Small intestine (tissue), 7 donors: ENCODE measurements around the gene TSEN54. TPM values are rescaled to one million over a fixed set of nuclear protein-coding genes. Genes with fewer than 3 reads are reported as not detected.
A peak's percentile ranks its signal among the peaks of the same experiment; 100 is the strongest.
"Not testable (repeated sequence)": the region's sequence is repeated elsewhere in the genome, so short reads cannot be mapped to it uniquely, and the experiment has no call there.

Experiments
- DNase-seq, 2 donors: peaks; one replicate each; pipeline versions ENCODE4 v3.0.0 to v3.0.0-alpha.2; 2013
- FAIRE-seq: peaks from 2 replicates; lab custom pipeline; 2012; peaks lifted over from hg19 to GRCh38; lab: Jason Lieb, UNC
- H3K27ac ChIP-seq, 3 donors: one replicate each; pipeline ENCODE4 v1.5.1; 2013; ENCODE audit warnings: low read length in 2 of 3, mild to moderate bottlenecking in 2 of 3, control low read depth in 1 of 3, inconsistent platforms in 1 of 3, low read depth in 1 of 3, moderate library complexity in 1 of 3
- H3K27me3 ChIP-seq, 3 donors: one replicate each; pipeline ENCODE4 v1.6.1; 2013; ENCODE audit warnings: low read length in 3 of 3, inconsistent platforms in 1 of 3; ENCODE audit not compliant: control insufficient read depth in 3 of 3, insufficient read depth in 3 of 3
- H3K36me3 ChIP-seq, 3 donors: one replicate each; pipeline ENCODE4 v1.6.1; 2013; ENCODE audit warnings: low read length in 3 of 3, inconsistent platforms in 1 of 3, low read depth in 1 of 3, mild to moderate bottlenecking in 1 of 3, moderate library complexity in 1 of 3; ENCODE audit not compliant: control insufficient read depth in 3 of 3, insufficient read depth in 2 of 3
- H3K4me1 ChIP-seq, 3 donors: one replicate each; pipeline ENCODE4 v1.6.1; 2013; ENCODE audit warnings: low read length in 2 of 3, inconsistent platforms in 1 of 3, low read depth in 1 of 3, mild to moderate bottlenecking in 1 of 3, moderate library complexity in 1 of 3; ENCODE audit not compliant: control insufficient read depth in 3 of 3, insufficient read depth in 2 of 3
- H3K4me3 ChIP-seq, 3 donors: one replicate each; pipeline ENCODE4 v1.5.1; 2013; ENCODE audit warnings: low read length in 3 of 3, control low read depth in 1 of 3, inconsistent platforms in 1 of 3, low read depth in 1 of 3, mild to moderate bottlenecking in 1 of 3, moderate library complexity in 1 of 3
- H3K9me3 ChIP-seq, 2 donors: one replicate each; pipeline ENCODE4 v1.6.1; 2013; ENCODE audit warnings: low read depth in 1 of 2, low read length in 1 of 2; ENCODE audit not compliant: control insufficient read depth in 2 of 2, insufficient read depth in 1 of 2
- WGBS, 3 donors: extraction: QIAGEN DNeasy Blood & Tissue Kit; methylation state at CpG; one replicate each; pipeline ENCODE4 v1.1.7; 2013; 5-methylcytosine and 5-hydroxymethylcytosine counted together
- polyA plus RNA-seq, 4 donors: library from polyadenylated mRNA; stranded (reverse) in 3 of 4; unstranded in 1 of 4; fragments of 200-250 nt in 3 of 4; fragments of 120-200 nt in 1 of 4; gene quantifications; one replicate each; pipeline versions ENCODE4 v1.2.1 to v1.2.3, GENCODE V29; 2013
- donor health status: healthy with polysubstance abuse.
- donor health status: control.
- donor health status: control.
- donor health status: Bipolar disorder and iron deficiency.
- donor health status: healthy.

Gene TSEN54
- polyA plus RNA-seq, 4 donors: 35.5 to 91.1 (median 69.4) TPM

- Histone ChIP-seq H3K27me3 (no peaks in the 10 kb centered on the region), H3K4me3 (no peak overlapping the region), H3K4me1 (peaks cover 0 to 31% (median 0%) of the 10 kb centered on the region in 3 donors), H3K36me3 (peaks cover 3 to 74% (median 7%) of the 10 kb centered on the region in 3 donors), H3K27ac (peak overlapping the region in 2 of 3 donors; percentile 39 to 74), H3K9me3 (no peaks in the 10 kb centered on the region)
- DNase-seq (no peak), FAIRE-seq (no peak)
- WGBS, 3 donors: 71 to 92% (median 81%) methylated on average over 11 to 13 of the region's 13 CpGs
Observed at GRCh38 chr17:75475144-75475835, 41.0 kb upstream of the TSEN54 start.

DNA sequence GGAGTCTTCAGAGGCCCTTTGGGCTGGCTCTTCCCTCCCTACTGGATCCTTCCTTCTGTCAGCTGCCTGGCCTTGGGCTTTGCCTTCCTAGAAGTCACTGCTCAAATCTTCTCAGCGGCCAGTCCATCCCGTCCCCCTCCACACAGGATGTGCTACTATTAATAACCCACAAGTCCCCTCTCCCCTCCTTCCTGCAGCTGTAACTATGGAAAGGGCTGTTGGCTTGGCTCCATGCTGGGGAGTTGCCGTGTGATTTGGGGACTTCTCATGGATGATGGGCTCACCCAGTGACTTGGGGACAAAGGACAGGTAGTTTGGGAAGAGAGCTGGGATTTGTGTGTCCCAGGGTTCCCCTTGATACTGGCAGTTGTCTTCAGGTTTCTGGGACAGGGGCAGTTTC is 40.5 kb upstream of the TSEN54 start:
- FAIRE-seq (no peak), DNase-seq (no peak)
- 60 to 80% (median 71%) methylated on average over 3 of the region's 3 CpGs for WGBS, 3 donors
- Histone ChIP-seq H3K36me3 (peaks cover 3 to 79% (median 7%) of the 10 kb centered on the region in 3 donors), H3K27ac (peak overlapping the region in 2 of 3 donors; percentile 39 to 74), H3K9me3 (no peaks in the 10 kb centered on the region), H3K27me3 (no peaks in the 10 kb centered on the region), H3K4me1 (peaks cover 0 to 37% (median 0%) of the 10 kb centered on the region in 3 donors), H3K4me3 (no peak overlapping the region)

DNA sequence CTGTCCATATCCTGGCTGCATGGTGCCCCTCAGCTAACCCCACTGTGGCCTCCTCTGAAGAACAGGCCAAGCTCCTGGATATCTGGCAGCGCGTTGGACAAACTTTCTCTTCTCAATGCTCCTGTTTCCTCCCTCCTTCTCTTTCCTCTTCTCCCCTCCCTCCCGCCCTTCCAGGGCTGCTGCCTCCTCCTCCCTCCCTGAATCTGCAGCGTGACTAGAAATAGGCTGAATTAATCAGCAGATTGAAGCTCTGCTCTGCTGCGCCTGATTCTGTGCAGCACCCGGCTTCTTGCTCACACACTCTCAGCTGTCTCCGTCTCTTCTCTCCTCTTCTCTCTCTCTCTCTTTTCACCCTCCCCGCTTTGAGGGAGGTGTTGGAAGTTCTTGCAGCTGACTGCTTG is 40.1 kb upstream of the TSEN54 start:
- Histone ChIP-seq H3K36me3 (peaks cover 3 to 83% (median 7%) of the 10 kb centered on the region in 3 donors), H3K9me3 (no peaks in the 10 kb centered on the region), H3K27ac (peak overlapping the region in 2 of 3 donors; percentile 39 to 74), H3K27me3 (no peaks in the 10 kb centered on the region), H3K4me3 (no peak overlapping the region), H3K4me1 (peaks cover 0 to 41% (median 0%) of the 10 kb centered on the region in 3 donors)
- DNase-seq: no peak
- FAIRE-seq: no peak
- 47 to 82% (median 74%) methylated on average over 8 of the region's 8 CpGs for WGBS, 3 donors

DNA sequence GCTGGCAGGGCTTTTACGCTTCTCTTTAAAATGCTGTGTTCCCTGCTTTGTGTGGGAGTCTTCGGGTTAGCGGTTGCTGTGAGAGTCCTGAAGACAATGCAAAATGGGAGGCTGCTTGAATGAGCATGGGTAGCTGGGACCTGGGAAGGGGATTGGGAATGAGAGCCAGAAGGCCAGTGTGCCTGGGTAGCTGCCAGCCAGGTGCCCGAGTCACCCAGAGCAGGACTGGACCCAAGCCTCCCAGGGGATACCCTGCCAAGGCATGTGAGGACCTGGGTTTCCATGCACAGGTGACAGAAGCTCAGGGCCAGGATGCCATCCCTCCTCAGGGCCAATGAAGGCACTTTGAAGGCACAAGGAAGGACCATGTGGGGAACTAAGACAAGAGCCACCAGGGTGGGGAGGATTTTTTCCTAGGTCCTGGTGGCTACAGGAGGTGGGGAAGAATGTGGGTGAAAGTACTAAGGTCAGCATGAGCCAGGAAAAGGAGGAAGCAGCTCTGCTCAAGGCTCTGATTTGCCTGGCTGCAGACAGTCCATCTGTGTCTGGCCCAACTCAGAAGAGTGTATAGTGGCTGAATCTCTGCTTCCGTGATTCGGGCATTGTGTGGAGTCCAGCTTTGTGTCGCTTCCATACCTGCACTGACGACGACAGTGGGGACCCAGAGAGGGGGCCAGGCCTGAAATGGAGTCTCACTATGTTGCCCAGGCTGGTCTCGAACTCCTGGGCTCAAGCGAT is 39.4 kb upstream of the TSEN54 start:
- peak overlapping the region; percentile 17 to 24 (median 22) for H3K27ac ChIP-seq
- peak; percentile 40 to 62 for DNase-seq
- 51 to 62% (median 57%) methylated on average over 11 of the region's 11 CpGs for WGBS, 3 donors
- H3K27me3 ChIP-seq: no peaks in the 10 kb centered on the region
- H3K36me3 ChIP-seq: peaks cover 3 to 83% (median 5%) of the 10 kb centered on the region in 3 donors
- peaks cover 0 to 47% (median 0%) of the 10 kb centered on the region in 3 donors for H3K4me1 ChIP-seq
- FAIRE-seq: no peak
- no peaks in the 10 kb centered on the region for H3K9me3 ChIP-seq
- no peak overlapping the region for H3K4me3 ChIP-seq

DNA sequence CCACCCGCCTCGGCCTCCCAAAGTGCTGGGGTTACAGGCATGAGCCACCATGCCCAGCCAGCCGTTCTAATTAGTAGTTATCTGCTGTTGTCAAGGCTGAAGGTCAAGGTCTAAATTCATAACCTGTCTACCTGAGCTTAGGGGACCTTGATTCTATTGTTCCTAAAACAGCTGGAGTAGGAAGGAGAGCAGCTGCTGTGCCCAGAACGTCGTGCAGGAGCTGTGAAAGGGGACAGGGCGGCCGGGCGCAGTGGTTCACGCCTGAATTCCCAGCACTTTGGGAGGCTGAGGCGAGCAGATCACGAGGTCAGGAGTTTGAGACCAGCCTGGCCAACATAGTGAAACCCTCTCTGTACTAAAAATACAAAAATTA is 38.9 kb upstream of the TSEN54 start:
- Histone ChIP-seq H3K4me1 (peaks cover 0 to 50% (median 0%) of the 10 kb centered on the region in 3 donors), H3K36me3 (peaks cover 3 to 78% (median 3%) of the 10 kb centered on the region in 3 donors), H3K27ac (peak overlapping the region in 2 of 3 donors; percentile 3 to 22)
- not testable (repeated sequence) for H3K4me3 ChIP-seq, H3K9me3 ChIP-seq, FAIRE-seq, H3K27me3 ChIP-seq
- DNase-seq: peak in 1 of 2 donors; percentile 64
- WGBS, 3 donors: 46 to 73% (median 60%) methylated on average over 11 of the region's 11 CpGs

DNA sequence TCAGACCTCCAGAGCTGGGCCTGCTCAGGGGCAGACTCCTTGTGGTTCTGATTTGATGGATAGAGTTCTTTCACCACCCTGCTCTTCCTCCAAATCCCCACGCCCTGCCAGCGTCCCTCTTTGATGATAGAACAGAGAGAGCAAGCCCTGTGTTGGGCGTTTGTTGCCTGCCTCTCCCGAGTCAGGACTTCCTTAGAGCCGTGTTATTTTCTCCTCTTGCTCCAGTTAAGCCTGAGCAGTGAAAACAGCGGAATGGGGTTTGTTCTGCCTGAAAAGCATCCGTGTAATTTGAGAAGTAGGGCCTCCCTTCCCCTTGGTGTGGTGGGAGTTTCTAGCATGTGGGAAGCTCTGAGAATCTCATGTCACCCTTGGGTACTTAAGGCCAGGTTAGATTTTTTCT is 37.8 kb upstream of the TSEN54 start:
- no peak overlapping the region for H3K27ac ChIP-seq
- FAIRE-seq (no peak), DNase-seq (no peak)
- 78 to 94% (median 87%) methylated on average over 7 of the region's 7 CpGs for WGBS, 3 donors
- H3K9me3 ChIP-seq: no peaks in the 10 kb centered on the region
- peaks cover 0 to 75% (median 3%) of the 10 kb centered on the region in 3 donors for H3K36me3 ChIP-seq
- peaks cover 0 to 50% (median 0%) of the 10 kb centered on the region in 3 donors for H3K4me1 ChIP-seq
- H3K4me3 ChIP-seq: no peak overlapping the region
- no peaks in the 10 kb centered on the region for H3K27me3 ChIP-seq

DNA sequence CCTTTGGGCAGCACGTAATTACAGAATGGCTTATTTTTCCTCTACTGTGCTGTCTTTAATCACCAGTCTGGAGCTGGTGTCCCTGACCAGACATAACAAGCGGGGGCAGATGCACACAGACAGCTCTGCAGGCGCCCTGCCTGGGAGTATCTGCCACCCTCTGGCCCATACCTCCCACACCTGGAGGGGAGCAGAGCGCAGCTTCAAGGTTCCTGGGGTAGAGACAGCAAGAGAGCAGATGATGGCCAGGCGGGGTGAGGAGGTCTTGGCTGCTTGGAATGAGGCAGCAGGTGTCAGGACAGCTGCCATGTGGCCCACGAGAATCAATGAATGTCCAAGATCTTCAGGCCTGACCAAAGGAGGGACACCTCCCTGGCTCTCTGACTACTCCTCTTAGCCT is 36.0 kb upstream of the TSEN54 start:
- 91 to 95% (median 93%) methylated on average over 6 of the region's 6 CpGs for WGBS, 3 donors
- Histone ChIP-seq H3K27me3 (no peaks in the 10 kb centered on the region), H3K27ac (no peak overlapping the region), H3K4me1 (peaks cover 0 to 42% (median 0%) of the 10 kb centered on the region in 3 donors), H3K36me3 (peaks cover 0 to 72% (median 3%) of the 10 kb centered on the region in 3 donors), H3K9me3 (no peaks in the 10 kb centered on the region), H3K4me3 (no peak overlapping the region)
- DNase-seq (no peak), FAIRE-seq (no peak)

DNA sequence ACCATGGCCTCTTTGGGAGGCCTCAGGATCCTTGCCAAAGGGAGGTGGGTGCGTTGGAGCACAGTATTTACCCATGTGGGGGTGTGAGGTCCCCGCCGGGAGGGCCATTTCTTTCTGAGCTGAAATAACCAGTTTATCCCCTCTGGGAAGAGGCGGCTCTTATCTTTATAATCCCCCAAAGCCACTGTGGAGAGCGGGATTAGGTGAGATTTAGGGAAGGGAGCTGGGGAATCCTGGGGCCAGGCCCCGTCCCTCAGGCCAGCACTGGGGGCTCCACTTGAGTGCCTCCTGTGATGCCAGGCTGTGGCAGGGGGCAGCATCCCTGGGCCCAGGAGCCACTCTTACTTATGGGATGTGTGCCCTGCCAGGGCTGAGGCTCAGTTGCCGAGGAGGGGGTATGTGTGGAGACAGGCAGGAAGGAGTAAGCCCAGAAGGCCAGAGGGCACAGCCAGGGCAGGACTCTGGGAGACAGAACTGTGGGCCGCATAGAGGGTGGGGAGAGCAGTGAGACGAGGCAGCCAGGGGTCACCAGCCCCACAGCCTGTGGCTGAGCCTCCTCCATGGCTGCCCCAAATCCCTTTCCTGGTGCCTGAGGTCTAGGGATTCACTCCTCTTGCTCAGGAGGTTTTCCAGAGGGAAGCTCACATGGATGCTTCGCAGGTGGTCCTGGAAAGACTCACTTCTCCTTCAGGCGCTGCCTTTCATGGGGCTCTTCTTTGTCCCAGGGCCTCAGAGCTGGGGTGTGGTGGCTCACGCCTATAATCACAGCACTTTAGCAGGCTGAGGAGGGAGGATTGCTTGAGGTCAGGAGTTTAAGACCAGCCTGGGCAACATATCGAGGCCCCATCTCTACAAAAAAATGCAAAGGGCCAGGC is 34.9 kb upstream of the TSEN54 start:
- peaks cover 0 to 73% (median 6%) of the 10 kb centered on the region in 3 donors for H3K36me3 ChIP-seq
- H3K9me3 ChIP-seq: no peaks in the 10 kb centered on the region
- DNase-seq (no peak), FAIRE-seq (no peak)
- H3K27ac ChIP-seq: no peak overlapping the region
- peaks cover 0 to 32% (median 0%) of the 10 kb centered on the region in 3 donors for H3K4me1 ChIP-seq
- H3K27me3 ChIP-seq: no peaks in the 10 kb centered on the region
- H3K4me3 ChIP-seq: no peak overlapping the region
- 78 to 80% (median 80%) methylated on average over 12 to 13 of the region's 13 CpGs for WGBS, 3 donors
